Mesenchymal stem cell (in vitro differentiated cells and primary cell): ENCODE results near the gene MYH14.

Experiments
- DNase-seq: peaks from one replicate; pipeline ENCODE4 v3.0.0-alpha.2; 2013
- H2AFZ ChIP-seq: one replicate; pipeline ENCODE4 v1.6.1; 2013; ENCODE audit warnings: low read depth, mild to moderate bottlenecking, control low read depth, inconsistent platforms, low read length, moderate library complexity
- H2AK5ac ChIP-seq: 2 replicates; pipeline ENCODE4 v1.6.1; 2013; ENCODE audit warnings: low read length, moderate library complexity, mild to moderate bottlenecking, inconsistent platforms; ENCODE audit not compliant: severe bottlenecking
- H2BK120ac ChIP-seq: one replicate; pipeline ENCODE4 v1.6.1; 2013; ENCODE audit warnings: low read depth, mild to moderate bottlenecking, inconsistent platforms, low read length, moderate library complexity
- H2BK12ac ChIP-seq, 2 experiments: one replicate each; pipeline ENCODE4 v1.6.1; 2013; ENCODE audit warnings: inconsistent platforms in 2 of 2, low read length in 2 of 2, mild to moderate bottlenecking in 2 of 2, moderate library complexity in 2 of 2, control low read depth in 1 of 2
- H2BK15ac ChIP-seq: one replicate; pipeline ENCODE4 v1.6.1; 2013; ENCODE audit warnings: mild to moderate bottlenecking, low read depth, inconsistent platforms; ENCODE audit not compliant: poor library complexity, severe bottlenecking
- H2BK5ac ChIP-seq: 2 replicates; pipeline ENCODE4 v1.6.1; 2013; ENCODE audit warnings: low read depth, mild to moderate bottlenecking, low read length, control low read depth, inconsistent platforms; ENCODE audit not compliant: poor library complexity, severe bottlenecking
- H3K14ac ChIP-seq, 2 experiments: one replicate each; pipeline ENCODE4 v1.6.1; 2013; ENCODE audit warnings: inconsistent platforms in 2 of 2, low read length in 2 of 2, control low read depth in 1 of 2, mild to moderate bottlenecking in 1 of 2, moderate library complexity in 1 of 2
- H3K18ac ChIP-seq, 2 experiments: one replicate each; pipeline ENCODE4 v1.6.1; 2013; ENCODE audit warnings: inconsistent platforms in 2 of 2, low read length in 2 of 2, control low read depth in 1 of 2, low read depth in 1 of 2, mild to moderate bottlenecking in 1 of 2
- H3K23ac ChIP-seq, 2 experiments: one replicate each; pipeline ENCODE4 v1.6.1; 2013; ENCODE audit warnings: inconsistent platforms in 2 of 2, low read length in 2 of 2, mild to moderate bottlenecking in 2 of 2, moderate library complexity in 2 of 2, control low read depth in 1 of 2
- H3K27ac ChIP-seq: 2 replicates; pipeline ENCODE4 v1.5.1; 2013; ENCODE audit warnings: mild to moderate bottlenecking, moderate library complexity, low read length, control low read depth, inconsistent platforms; ENCODE audit not compliant: poor library complexity, severe bottlenecking
- H3K27me3 ChIP-seq, 2 experiments: 2 replicates each; pipeline versions ENCODE4 v1.6.1 to v1.7.0; 2013; ENCODE audit warnings: low read length in 2 of 2, mild to moderate bottlenecking in 2 of 2, moderate library complexity in 2 of 2, control low read depth in 1 of 2, inconsistent platforms in 1 of 2; ENCODE audit not compliant: control insufficient read depth in 1 of 2, insufficient read depth in 1 of 2
- H3K36me3 ChIP-seq, 2 experiments: 2 replicates each; pipeline versions ENCODE4 v1.6.1 to v1.7.0; 2013; ENCODE audit warnings: low read length in 2 of 2, control low read depth in 1 of 2, inconsistent platforms in 1 of 2, low read depth in 1 of 2, mild to moderate bottlenecking in 1 of 2; ENCODE audit not compliant: insufficient read depth in 2 of 2, control insufficient read depth in 1 of 2
- H3K4ac ChIP-seq, 2 experiments: one replicate each; pipeline ENCODE4 v1.6.1; 2013; ENCODE audit warnings: inconsistent platforms in 2 of 2, low read length in 2 of 2, mild to moderate bottlenecking in 2 of 2, moderate library complexity in 2 of 2, control low read depth in 1 of 2, low read depth in 1 of 2
- H3K4me1 ChIP-seq: 2 replicates; pipeline ENCODE4 v1.6.1; 2013; ENCODE audit warnings: low read depth, low read length, control low read depth; ENCODE audit not compliant: control insufficient read depth, insufficient read depth
- H3K4me2 ChIP-seq: 2 replicates; pipeline ENCODE4 v1.6.1; 2013; ENCODE audit warnings: low read length, mild to moderate bottlenecking, inconsistent platforms; ENCODE audit not compliant: poor library complexity, severe bottlenecking
- H3K4me3 ChIP-seq, 2 experiments: 2 replicates each; pipeline versions ENCODE4 v1.5.1 to v1.7.0; 2013; ENCODE audit warnings: low read length in 2 of 2, mild to moderate bottlenecking in 2 of 2, control low read depth in 1 of 2, low read depth in 1 of 2; ENCODE audit not compliant: insufficient read depth in 1 of 2
- H3K79me1 ChIP-seq: replicated peaks from 2 replicates; pipeline ENCODE4 v1.6.1; 2013; ENCODE audit warnings: mild to moderate bottlenecking, control low read depth, low read length, inconsistent platforms; ENCODE audit not compliant: poor library complexity, severe bottlenecking
- H3K9ac ChIP-seq: 2 replicates; pipeline ENCODE4 v1.7.0; 2013; ENCODE audit warnings: mild to moderate bottlenecking, low read length, moderate library complexity
- H3K9me3 ChIP-seq: 2 replicates; pipeline ENCODE4 v1.7.0; 2013; ENCODE audit warnings: mild to moderate bottlenecking, low read length; ENCODE audit not compliant: control insufficient read depth
- H4K8ac ChIP-seq: one replicate; pipeline ENCODE4 v1.6.1; 2013; ENCODE audit warnings: inconsistent platforms, mild to moderate bottlenecking, low read length, moderate library complexity
- H4K91ac ChIP-seq: one replicate; pipeline ENCODE4 v1.6.1; 2013; ENCODE audit warnings: mild to moderate bottlenecking, low read length, inconsistent platforms
- WGBS: methylation state at CpG from one replicate; pipeline ENCODE4 v1.1.7; 2013; ENCODE audit warnings: mixed read lengths; 5-methylcytosine and 5-hydroxymethylcytosine counted together

Gene MYH14

DNA sequence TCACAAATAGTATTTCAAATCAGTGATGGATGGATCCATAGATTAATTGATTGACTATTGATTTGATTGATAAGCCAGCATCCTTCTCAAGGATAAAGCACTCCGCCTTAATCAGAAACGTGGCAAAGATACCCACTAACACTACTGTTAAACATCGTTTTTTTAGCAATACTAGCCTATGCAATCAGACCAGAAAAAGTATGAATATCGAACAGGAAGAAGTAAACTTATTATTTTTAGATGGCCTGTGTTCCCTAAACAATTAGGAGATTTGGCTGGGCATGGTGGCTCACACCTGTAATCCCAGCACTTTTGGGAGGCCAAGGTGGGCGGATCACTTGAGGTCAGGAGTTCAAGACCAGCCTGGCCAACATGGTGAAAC is 49.5 kb downstream of the MYH14 start:
- Histone ChIP-seq H2BK15ac (no peak overlapping the region), H2BK120ac (no peak overlapping the region), H3K23ac (no peak overlapping the region), H3K27ac (no peak overlapping the region), H3K4me1 (no peaks in the 10 kb centered on the region), H3K14ac (no peak overlapping the region), H3K79me1 (no peaks in the 10 kb centered on the region), H3K18ac (no peak overlapping the region), H3K9ac (no peak overlapping the region), H3K9me3 (peaks cover 15% of the 10 kb centered on the region), H2AK5ac (no peak overlapping the region), H2AFZ (no peak overlapping the region), H3K4me2 (no peak overlapping the region), H4K8ac (no peak overlapping the region), H3K36me3 (no peaks in the 10 kb centered on the region), H4K91ac (no peak overlapping the region), H2BK5ac (no peak overlapping the region), H3K4ac (no peak overlapping the region), H3K27me3 (no peaks in the 10 kb centered on the region), H3K4me3 (no peak overlapping the region), H2BK12ac (no peak overlapping the region)
- WGBS, result 80% methylated on average over 4 of the region's 5 CpGs
- no peak for DNase-seq

DNA sequence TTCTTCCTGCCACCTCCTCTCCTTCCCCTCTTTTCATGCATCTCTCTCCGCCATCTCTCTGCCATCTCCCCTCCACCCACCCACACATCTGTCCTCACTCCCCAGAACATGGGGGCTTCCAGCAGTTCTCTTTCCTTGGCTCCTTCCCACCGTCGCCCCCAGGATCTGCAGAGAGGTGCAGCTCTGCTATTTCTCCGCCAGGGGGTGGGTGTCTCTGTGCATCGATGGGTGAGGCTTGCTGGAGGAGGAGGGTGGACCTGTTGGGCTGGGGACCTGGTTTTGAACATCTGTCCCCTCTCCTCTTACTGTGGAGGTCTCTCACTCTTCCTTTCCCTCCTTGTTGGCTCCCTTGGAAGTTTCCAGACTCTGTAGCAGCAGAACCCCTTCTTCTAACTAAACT is 51.7 kb downstream of the MYH14 start:
- no peak overlapping the region for H2BK15ac ChIP-seq
- no peak overlapping the region for H3K27ac ChIP-seq
- H3K14ac ChIP-seq, result no peak overlapping the region
- H3K4me1 ChIP-seq, result no peaks in the 10 kb centered on the region
- WGBS, result 64% methylated on average over 4 of the region's 5 CpGs
- no peak overlapping the region for H2BK120ac ChIP-seq
- H3K27me3 ChIP-seq, result no peaks in the 10 kb centered on the region
- no peaks in the 10 kb centered on the region for H3K79me1 ChIP-seq
- H3K36me3 ChIP-seq, result no peaks in the 10 kb centered on the region
- no peak overlapping the region for H3K23ac ChIP-seq
- no peak overlapping the region for H2AFZ ChIP-seq
- no peak overlapping the region for H4K91ac ChIP-seq
- no peak overlapping the region for H3K18ac ChIP-seq
- H2BK5ac ChIP-seq, result no peak overlapping the region
- no peak overlapping the region for H3K4me3 ChIP-seq
- no peak overlapping the region for H2AK5ac ChIP-seq
- H3K9me3 ChIP-seq, result peaks cover 15% of the 10 kb centered on the region
- DNase-seq, result no peak
- H4K8ac ChIP-seq, result no peak overlapping the region
- no peak overlapping the region for H3K4me2 ChIP-seq
- H3K4ac ChIP-seq, result no peak overlapping the region
- H3K9ac ChIP-seq, result no peak overlapping the region
- H2BK12ac ChIP-seq, result no peak overlapping the region

DNA sequence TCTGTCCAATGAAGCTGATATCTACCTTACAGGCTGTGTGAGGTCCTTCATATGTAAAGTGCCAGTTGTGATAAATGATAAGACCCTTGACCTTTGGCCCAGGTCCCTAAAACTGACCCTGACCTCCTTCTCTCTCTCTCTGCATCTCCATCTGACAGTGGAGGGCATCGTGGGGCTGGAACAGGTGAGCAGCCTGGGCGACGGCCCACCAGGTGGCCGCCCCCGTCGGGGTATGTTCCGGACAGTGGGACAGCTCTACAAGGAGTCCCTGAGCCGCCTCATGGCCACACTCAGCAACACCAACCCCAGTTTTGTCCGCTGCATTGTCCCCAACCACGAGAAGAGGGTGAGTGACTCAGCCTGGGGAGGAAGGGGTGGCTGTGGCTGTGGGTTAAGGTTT is 53.7 kb downstream of the MYH14 start:
- Histone ChIP-seq H3K9ac (no peak overlapping the region), H3K4me1 (peaks cover 3% of the 10 kb centered on the region), H2BK5ac (no peak overlapping the region), H2BK15ac (no peak overlapping the region), H3K27ac (no peak overlapping the region), H3K23ac (no peak overlapping the region), H3K4ac (no peak overlapping the region), H3K36me3 (no peaks in the 10 kb centered on the region), H2BK12ac (no peak overlapping the region), H2AFZ (no peak overlapping the region), H2AK5ac (no peak overlapping the region), H2BK120ac (no peak overlapping the region), H4K8ac (no peak overlapping the region), H3K79me1 (no peaks in the 10 kb centered on the region), H3K18ac (no peak overlapping the region), H3K14ac (no peak overlapping the region), H4K91ac (no peak overlapping the region), H3K27me3 (no peaks in the 10 kb centered on the region), H3K4me2 (no peak overlapping the region), H3K9me3 (peaks cover 15% of the 10 kb centered on the region), H3K4me3 (no peak overlapping the region)
- DNase-seq, result no peak
- 76% methylated on average over 10 of the region's 10 CpGs for WGBS

DNA sequence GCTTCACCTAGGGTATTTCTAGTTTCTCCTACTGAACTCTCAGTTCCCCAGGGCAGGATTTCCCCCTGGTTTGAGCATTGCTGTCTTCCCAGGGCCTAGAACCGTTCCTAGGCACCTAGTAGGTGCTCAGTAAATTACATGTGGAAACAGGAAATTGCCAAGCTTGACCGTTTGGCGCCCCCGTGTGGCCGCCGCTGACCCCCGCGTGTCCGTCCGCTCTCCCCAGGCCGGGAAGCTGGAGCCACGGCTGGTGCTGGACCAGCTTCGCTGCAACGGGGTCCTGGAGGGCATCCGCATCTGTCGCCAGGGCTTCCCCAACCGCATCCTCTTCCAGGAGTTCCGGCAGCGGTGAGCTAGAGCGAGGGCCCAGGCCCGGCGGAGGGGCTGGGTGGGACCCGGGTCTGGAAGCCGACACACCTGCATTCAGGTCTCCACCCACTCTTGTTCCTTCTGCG is 55.5 kb downstream of the MYH14 start:
- H3K23ac ChIP-seq, result no peak overlapping the region
- no peak overlapping the region for H3K18ac ChIP-seq
- H4K8ac ChIP-seq, result no peak overlapping the region
- H3K4me1 ChIP-seq, result peaks cover 3% of the 10 kb centered on the region
- H2BK5ac ChIP-seq, result no peak overlapping the region
- no peak overlapping the region for H3K4ac ChIP-seq
- H2BK15ac ChIP-seq, result no peak overlapping the region
- H3K4me2 ChIP-seq, result no peak overlapping the region
- H3K9ac ChIP-seq, result no peak overlapping the region
- DNase-seq, result no peak
- H3K79me1 ChIP-seq, result no peaks in the 10 kb centered on the region
- WGBS, result 34% methylated on average over 25 of the region's 25 CpGs
- no peak overlapping the region for H2BK12ac ChIP-seq
- H3K27ac ChIP-seq, result no peak overlapping the region
- peaks cover 9% of the 10 kb centered on the region for H3K9me3 ChIP-seq
- H4K91ac ChIP-seq, result no peak overlapping the region
- no peak overlapping the region for H2AFZ ChIP-seq
- no peak overlapping the region for H3K14ac ChIP-seq
- no peak overlapping the region for H3K4me3 ChIP-seq
- H2AK5ac ChIP-seq, result no peak overlapping the region
- no peaks in the 10 kb centered on the region for H3K27me3 ChIP-seq
- no peak overlapping the region for H2BK120ac ChIP-seq
- H3K36me3 ChIP-seq, result no peaks in the 10 kb centered on the region
